Activated CD4-positive, alpha-beta T cell treated with anti-CD3 and anti-CD28 coated beads, Interleukin-2, amount 50 U/mL, for 16 hours (primary cell): ENCODE measurements around the gene BCS1L.

Source experiments
- DNase-seq: peaks from one replicate; pipeline ENCODE4 v3.0.0-alpha.2; 2020

Gene BCS1L

GRCh38 chr2:218662827-218663226, 3.3 kb downstream of the BCS1L start:
- no peak for DNase-seq

- DNase-seq = no peak
Measured at GRCh38 chr2:218663901-218664300, 4.4 kb downstream of the BCS1L start.

DNA sequence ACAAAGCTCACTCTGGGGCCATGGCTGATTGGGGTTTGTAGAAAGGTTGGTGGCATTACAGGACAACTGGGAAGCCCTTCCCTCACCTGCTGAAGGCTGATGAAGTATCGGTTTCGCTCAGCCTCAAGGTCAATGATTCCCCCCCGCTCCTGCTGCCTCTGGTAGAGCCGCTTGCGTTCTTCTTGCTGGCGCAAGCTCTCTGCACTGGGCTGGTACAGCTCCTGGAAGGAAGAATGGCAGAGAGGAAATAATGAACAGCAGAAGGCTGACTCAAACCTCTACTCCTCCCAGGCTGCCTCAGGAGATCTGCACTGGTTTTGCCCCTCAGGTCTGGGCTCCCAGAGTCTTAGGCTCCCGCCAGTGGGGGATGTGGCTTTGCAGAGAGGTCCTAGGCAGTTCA, 5.2 kb downstream of the BCS1L start:
- DNase-seq = no peak

DNA sequence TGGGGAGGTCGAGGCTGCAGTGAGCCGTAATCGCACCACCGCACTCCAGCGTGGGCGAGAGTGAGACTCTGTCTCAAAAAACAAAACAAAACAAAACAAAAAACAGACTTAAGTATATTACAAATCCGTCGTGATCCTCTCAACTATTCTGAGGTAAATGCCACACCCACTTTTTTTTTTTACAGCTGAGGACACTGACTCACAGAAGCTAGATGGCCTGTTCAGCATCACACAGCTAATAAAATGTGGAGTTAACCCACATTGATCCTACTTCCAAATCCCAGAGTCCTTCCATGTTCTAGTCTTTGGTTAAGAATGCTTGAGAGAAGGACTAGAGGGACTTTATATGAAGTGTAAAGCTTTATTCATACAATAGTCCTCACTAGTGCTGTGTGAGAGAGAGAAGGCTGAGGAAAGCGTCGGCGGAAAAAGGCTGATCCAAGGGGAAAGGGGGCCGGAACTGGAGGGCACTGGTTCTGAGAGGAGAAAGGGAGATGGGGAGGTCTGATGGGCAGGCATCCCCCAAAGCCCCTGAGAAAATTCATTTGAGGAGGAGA, 11.7 kb downstream of the BCS1L start:
- DNase-seq = no peak

- DNase-seq = peak; percentile 91
Measured at GRCh38 chr2:218671654-218672566, 12.4 kb downstream of the BCS1L start, which contains the start of the genes RNF25 and STK36. RNF25 (minus strand) TSS chr2:218672002; CDS start chr2:218671970, 32 bp downstream. STK36 (plus strand) TSS chr2:218672086; CDS start chr2:218672830, 744 bp downstream.

- no peak for DNase-seq
Measured at GRCh38 chr2:218679119-218679518, 19.6 kb downstream of the BCS1L start.

GRCh38 chr2:218680061-218680460, 20.6 kb downstream of the BCS1L start:
- no peak for DNase-seq

DNA sequence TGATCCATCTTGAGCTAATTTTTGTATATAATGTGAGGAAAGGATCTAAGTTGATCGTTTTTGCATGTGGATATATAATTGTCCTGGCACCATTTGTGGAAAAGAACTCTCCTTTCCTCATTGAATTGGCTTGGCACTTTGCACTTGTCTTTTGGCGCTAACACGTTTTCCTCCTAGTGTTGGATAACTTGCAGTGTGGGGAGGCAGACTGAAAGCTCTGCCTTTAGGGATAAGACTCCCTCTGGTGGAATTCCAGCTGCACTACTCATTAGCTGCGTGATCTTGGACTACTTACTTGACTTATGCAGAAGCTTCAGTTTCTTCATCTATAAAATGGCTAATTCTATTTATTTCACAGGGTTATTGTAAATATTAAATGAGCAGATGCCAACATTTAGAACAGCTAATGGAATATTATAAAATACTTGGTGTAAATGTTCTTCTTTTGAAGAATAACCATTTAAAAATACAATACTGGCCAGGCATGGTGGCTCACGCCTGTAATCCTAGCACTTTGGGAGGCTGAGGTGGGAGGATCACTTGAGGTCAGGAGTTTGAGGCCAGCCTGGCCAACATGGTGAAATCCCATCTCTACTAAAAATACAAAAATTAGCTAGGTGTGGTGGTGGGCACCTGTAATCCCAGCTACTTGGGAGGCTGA, 28.0 kb downstream of the BCS1L start:
- peak; percentile 37 for DNase-seq

- no peak for DNase-seq
Measured at GRCh38 chr2:218691234-218691633, 31.8 kb downstream of the BCS1L start.

DNA sequence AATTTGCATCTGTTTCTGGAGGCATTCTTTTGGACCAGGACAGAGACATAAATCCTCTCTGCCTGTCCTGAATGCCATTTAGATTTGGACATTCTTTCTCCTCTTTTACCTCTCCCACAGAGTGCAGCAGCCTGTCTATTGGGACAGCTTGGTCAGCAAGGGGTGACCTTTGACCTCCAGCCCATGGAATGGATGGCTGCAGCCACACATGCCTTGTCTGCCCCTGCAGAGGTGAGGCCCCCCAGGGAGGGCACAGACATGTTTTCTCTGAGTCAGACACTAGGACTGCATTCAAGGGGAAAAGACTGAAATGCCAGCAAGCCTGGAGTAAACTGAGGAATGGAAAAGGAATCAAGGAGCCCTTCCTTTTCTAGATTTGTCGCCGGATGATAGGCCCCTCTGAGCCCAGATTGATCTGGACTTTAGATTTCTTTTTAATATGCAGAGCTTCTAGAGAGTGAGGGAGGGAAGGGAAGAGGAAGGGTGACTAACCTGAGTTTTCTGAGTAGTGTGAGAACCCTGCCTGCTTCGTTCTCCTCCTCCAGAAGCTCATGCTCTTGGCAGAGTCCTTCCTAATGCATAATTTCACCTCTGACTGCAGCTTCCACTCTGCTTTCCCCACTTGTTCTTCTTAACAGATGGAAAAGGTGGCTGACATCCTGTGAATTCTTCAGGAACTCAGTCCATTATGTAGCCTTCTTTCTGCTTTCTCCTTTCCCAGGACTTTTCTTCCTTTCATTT, 35.1 kb downstream of the BCS1L start:
- DNase-seq = no peak

DNA sequence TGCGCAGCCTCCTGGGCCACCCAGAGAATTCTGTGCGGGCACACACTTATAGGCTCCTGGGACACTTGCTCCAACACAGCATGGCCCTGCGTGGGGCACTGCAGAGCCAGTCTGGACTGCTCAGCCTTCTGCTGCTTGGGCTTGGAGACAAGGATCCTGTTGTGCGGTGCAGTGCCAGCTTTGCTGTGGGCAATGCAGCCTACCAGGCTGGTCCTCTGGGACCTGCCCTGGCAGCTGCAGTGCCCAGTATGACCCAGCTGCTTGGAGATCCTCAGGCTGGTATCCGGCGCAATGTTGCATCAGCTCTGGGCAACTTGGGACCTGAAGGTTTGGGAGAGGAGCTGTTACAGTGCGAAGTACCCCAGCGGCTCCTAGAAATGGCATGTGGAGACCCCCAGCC, 39.4 kb downstream of the BCS1L start:
- no peak for DNase-seq

DNA sequence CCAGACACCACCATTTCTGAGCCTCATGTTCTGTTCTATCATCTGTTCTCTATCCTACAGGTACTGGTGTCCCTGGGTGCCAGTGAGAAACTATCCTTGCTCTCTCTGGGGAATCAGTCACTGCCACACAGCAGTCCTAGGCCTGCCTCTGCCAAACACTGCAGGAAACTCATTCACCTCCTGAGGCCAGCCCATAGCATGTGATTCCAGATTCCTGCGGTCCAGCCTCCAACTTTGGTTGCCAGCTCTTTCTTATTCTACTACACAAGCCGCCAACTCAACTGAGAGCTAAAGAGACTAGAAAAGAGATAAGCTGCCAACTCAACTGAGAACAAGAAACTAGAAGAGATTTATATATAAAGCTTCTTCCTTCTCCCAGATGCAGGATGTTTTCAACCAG, 42.3 kb downstream of the BCS1L start:
- no peak for DNase-seq

GRCh38 chr2:218703341-218703740, 43.9 kb downstream of the BCS1L start:
- no peak for DNase-seq

GRCh38 chr2:218708086-218708485, 48.6 kb downstream of the BCS1L start:
- peak; percentile 72 for DNase-seq

GRCh38 chr2:218709908-218710307, 50.4 kb downstream of the BCS1L start:
- DNase-seq = no peak

GRCh38 chr2:218710334-218710686, 50.8 kb downstream of the BCS1L start:
- no peak for DNase-seq

DNA sequence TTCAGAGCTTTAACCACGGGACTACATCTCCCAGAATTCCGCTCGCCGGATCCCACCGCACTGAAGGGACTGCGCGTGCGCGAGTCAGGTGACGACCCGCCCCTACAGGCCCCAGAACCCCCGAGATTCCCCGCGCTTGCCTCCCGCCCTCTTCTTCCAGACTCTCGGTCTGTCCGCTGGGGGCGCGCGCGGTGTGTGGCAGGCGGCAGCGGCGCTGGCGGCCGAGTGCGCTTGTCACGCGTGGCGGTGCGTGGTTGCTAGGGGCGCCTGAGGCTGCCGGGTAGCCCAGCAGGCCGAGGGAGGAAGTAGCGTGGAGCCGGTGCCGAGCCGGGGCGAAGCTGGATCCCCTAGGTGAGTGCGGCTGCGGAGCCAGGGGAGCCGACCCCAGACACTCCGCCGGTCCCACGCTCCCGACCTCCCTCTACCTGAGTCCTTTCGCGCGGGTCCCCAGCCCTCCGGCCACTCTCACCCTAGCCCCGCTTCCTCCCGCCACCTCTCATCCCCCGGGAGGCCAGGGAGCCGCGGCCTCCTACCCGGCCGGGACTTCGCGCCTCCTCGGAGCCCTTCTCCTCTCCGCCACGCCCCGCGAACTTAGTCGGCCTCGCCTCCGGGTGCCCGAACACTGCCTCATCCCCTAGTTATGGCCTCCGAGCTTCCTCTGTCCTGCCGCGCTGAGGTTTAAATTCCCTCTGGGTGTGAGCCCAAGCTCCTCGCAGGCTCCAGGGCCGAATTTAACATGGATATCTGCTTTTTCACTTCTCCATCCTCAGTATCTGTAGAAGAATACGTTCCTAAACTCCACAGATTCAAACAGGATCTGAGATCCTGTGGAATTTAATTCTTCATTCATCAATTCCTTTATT, 51.4 kb downstream of the BCS1L start, which contains the start of gene TTLL4:
TSS of gene TTLL4 (plus strand) at position 149 of the 863 bp plus-strand sequence. CDS start 26,842 bp downstream, outside the sequence.
- peak; percentile 98 for DNase-seq

GRCh38 chr2:218711550-218711929, 52.1 kb downstream of the BCS1L start:
- DNase-seq = no peak
